ENCODE data around the gene COL5A2. TPM values are rescaled to one million over a fixed set of nuclear protein-coding genes. Genes with fewer than 3 reads are reported as not detected.

Gene COL5A2
- total RNA-seq, 2 donors from 2014 or later: 0.60 to 1.8 TPM

GRCh38 chr2:189024901-189025618, 154.5 kb downstream of the COL5A2 start:
- ATAC-seq (replicated peaks in 1 of 2) (no peak), DNase-seq (no peak)
- H3K9me3 Mint-ChIP-seq: no peaks in the 10 kb centered on the region
- H3K4me3 Mint-ChIP-seq: no peak overlapping the region
- no peaks in the 10 kb centered on the region for H3K36me3 Mint-ChIP-seq (ENCODE audit: insufficient read depth in 2 of 2)
- H3K27ac Mint-ChIP-seq: no peak overlapping the region
- H3K4me1 Mint-ChIP-seq (ENCODE audit: low read depth): no peaks in the 10 kb centered on the region
- H3K27me3 Mint-ChIP-seq (ENCODE audit: low read depth): peaks cover 9% of the 10 kb centered on the region

DNA sequence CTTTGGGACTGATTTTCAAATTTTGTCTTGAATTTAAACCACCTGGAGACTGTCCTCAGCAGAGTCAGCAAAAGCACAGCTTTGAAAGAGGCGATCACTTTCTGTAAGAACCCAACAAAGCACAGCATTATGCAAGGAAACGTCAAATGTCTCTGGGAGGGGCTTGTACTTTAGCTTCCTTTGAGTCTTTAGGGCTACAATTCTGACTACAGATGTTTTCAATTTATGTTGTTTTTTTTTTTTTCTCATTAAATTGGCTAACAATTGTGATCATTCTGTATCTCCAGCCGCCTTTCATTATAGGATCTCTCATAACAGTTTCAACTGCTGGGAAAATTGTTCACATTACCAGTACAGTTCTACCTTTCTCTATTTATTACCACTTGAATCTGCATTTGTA, 157.1 kb downstream of the COL5A2 start:
- Mint-ChIP-seq H3K36me3 (ENCODE audit: insufficient read depth in 2 of 2) (no peaks in the 10 kb centered on the region), H3K27me3 (ENCODE audit: low read depth) (peaks cover 15% of the 10 kb centered on the region), H3K4me3 (no peak overlapping the region), H3K27ac (no peak overlapping the region), H3K9me3 (no peaks in the 10 kb centered on the region), H3K4me1 (ENCODE audit: low read depth) (no peaks in the 10 kb centered on the region)
- ATAC-seq (replicated peaks in 1 of 2) (no peak), DNase-seq (no peak)

- H3K27me3 Mint-ChIP-seq (ENCODE audit: low read depth): peaks cover 19% of the 10 kb centered on the region
- H3K36me3 Mint-ChIP-seq (ENCODE audit: insufficient read depth in 2 of 2): no peaks in the 10 kb centered on the region
- no peaks in the 10 kb centered on the region for H3K4me1 Mint-ChIP-seq (ENCODE audit: low read depth)
- H3K4me3 Mint-ChIP-seq: no peak overlapping the region
- no peak for ATAC-seq (replicated peaks in 1 of 2)
- no peak overlapping the region for H3K27ac Mint-ChIP-seq
- DNase-seq: no peak
- no peaks in the 10 kb centered on the region for H3K9me3 Mint-ChIP-seq
Measured at GRCh38 chr2:189022053-189022481, 157.5 kb downstream of the COL5A2 start.

DNA sequence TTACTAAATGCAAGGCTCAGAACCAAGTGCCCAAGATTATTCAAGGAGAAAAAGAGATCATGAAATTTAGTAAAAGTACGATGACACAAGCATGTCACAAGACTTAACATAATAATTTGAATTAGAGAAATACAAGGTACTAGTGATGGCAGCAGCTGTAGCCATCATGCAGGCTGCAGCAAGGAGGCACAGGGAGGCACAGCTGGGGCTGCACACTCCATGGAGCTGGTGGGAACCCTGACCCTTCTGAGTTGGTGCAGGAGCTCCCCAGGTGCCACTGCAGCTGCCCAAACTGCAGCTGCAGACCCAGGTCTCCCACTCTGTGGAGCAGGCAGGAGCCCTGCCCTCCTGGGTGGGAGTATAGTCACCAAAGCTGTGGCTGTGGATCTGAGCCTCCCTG, 159.4 kb downstream of the COL5A2 start:
- DNase-seq (no peak), ATAC-seq (replicated peaks in 1 of 2) (no peak)
- Mint-ChIP-seq H3K27ac (no peak overlapping the region), H3K9me3 (no peaks in the 10 kb centered on the region), H3K4me1 (ENCODE audit: low read depth) (no peaks in the 10 kb centered on the region), H3K36me3 (ENCODE audit: insufficient read depth in 2 of 2) (no peaks in the 10 kb centered on the region), H3K4me3 (no peak overlapping the region), H3K27me3 (ENCODE audit: low read depth) (peaks cover 22% of the 10 kb centered on the region)

DNA sequence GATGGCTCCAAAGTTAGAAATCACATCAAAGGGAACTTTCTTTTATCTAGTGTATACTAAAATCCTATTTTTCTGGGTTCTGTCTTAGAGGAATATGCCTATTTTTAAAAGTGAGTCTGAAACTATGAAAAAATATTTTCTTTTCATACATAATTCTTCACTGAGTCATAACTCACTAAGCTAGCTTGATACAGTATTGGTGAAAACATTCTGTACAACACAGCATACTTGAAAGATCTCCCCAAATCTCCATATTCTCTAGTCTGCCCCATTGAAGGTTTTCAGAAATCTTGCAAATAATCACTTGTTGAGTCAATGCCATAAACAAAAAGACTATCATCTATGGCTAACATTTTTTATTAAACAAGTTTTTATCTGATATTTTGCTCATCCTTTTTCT, 160.9 kb downstream of the COL5A2 start:
- Mint-ChIP-seq H3K27ac (no peak overlapping the region), H3K36me3 (ENCODE audit: insufficient read depth in 2 of 2) (no peaks in the 10 kb centered on the region), H3K4me1 (ENCODE audit: low read depth) (no peaks in the 10 kb centered on the region), H3K4me3 (no peak overlapping the region), H3K27me3 (ENCODE audit: low read depth) (peaks cover 18% of the 10 kb centered on the region), H3K9me3 (no peaks in the 10 kb centered on the region)
- ATAC-seq (replicated peaks in 1 of 2) (no peak), DNase-seq (no peak)

GRCh38 chr2:189016311-189016861, 163.2 kb downstream of the COL5A2 start:
- Mint-ChIP-seq H3K27ac (no peak overlapping the region), H3K4me3 (no peak overlapping the region), H3K4me1 (ENCODE audit: low read depth) (no peaks in the 10 kb centered on the region), H3K36me3 (ENCODE audit: insufficient read depth in 2 of 2) (no peaks in the 10 kb centered on the region), H3K9me3 (no peaks in the 10 kb centered on the region), H3K27me3 (ENCODE audit: low read depth) (peaks cover 18% of the 10 kb centered on the region)
- ATAC-seq (replicated peaks in 1 of 2) (no peak), DNase-seq (no peak)

GRCh38 chr2:189015359-189015758, 164.2 kb downstream of the COL5A2 start:
- Mint-ChIP-seq H3K9me3 (no peaks in the 10 kb centered on the region), H3K27me3 (ENCODE audit: low read depth) (peaks cover 18% of the 10 kb centered on the region), H3K4me3 (no peak overlapping the region), H3K4me1 (ENCODE audit: low read depth) (no peaks in the 10 kb centered on the region), H3K36me3 (ENCODE audit: insufficient read depth in 2 of 2) (no peaks in the 10 kb centered on the region), H3K27ac (no peak overlapping the region)
- DNase-seq (no peak), ATAC-seq (replicated peaks in 1 of 2) (no peak)

DNA sequence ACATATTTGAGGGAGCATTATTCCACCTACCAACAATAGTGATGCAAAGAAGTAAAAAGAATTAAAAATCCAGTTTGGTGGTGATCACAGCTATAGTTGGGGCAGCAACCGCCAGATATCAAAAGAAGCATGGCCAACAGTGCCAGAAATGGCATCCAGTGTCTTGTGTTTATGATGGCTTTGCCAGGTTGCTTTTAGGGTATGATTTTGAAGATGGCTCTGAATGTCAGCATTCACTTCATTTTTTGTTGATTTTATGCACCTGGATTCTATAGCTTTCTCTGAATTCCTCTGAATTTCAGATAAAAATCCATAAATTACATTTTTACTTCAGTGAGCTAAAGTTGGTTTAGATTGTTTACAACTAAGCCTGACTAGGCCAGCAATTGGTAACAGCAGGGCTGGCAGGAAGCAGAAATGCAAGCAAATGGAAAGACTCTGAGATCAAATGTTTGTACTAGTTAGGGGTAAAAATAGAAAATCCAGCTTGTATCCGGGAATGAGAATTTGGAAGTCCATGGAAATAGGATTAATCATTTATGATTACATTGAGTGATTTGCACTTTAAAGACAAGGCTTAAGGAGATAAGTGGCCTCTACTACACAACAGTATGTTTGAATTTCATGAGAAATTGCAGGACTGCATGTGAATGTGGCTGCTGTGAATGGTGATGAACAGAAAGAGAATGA, 165.0 kb downstream of the COL5A2 start:
- DNase-seq (no peak), ATAC-seq (replicated peaks in 1 of 2) (no peak)
- Mint-ChIP-seq H3K27ac (no peak overlapping the region), H3K4me3 (no peak overlapping the region), H3K4me1 (ENCODE audit: low read depth) (no peaks in the 10 kb centered on the region), H3K27me3 (ENCODE audit: low read depth) (peaks cover 18% of the 10 kb centered on the region), H3K9me3 (no peaks in the 10 kb centered on the region), H3K36me3 (ENCODE audit: insufficient read depth in 2 of 2) (no peaks in the 10 kb centered on the region)

DNA sequence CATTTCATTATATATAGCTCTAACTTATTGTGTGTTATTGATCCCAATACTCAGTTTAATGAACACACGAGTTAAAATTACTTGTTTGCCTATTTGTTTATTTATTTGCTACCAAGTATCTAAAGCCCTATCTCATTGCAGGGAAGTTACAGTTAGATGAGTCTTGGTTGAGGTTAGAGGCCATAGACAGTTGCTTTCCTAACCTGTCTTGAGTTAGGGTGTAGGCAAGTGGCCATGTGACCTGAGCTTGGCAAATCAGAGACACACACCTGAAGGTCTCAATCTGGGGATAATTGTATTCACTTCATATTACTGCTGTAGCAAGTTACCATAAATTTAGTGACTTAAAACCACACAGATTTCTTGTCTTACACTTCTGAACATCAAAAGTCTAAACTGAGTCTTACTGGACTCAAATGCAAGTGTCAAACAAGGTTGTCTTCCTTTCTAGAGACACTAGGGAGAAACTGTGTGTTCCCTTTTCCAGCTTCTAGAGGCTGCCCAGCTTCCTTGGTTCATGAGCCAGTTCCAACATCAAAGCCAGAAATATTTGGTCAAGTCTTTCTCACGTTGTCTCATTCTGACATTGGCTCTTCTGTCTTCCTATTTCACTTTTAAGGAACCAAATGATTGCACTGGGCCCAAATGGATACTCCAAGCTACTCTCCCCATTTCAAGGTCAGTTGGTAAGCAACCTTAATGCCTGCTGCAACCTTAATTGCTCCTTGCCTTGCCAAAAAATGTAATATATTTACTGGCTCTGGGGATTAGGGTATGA, 165.7 kb downstream of the COL5A2 start:
- Mint-ChIP-seq H3K27me3 (ENCODE audit: low read depth) (peaks cover 18% of the 10 kb centered on the region), H3K4me3 (no peak overlapping the region), H3K4me1 (ENCODE audit: low read depth) (no peaks in the 10 kb centered on the region), H3K27ac (no peak overlapping the region), H3K9me3 (no peaks in the 10 kb centered on the region), H3K36me3 (ENCODE audit: insufficient read depth in 2 of 2) (no peaks in the 10 kb centered on the region)
- ATAC-seq (replicated peaks in 1 of 2) (no peak), DNase-seq (no peak)

GRCh38 chr2:189013031-189013430, 166.5 kb downstream of the COL5A2 start:
- no peak for DNase-seq
- Mint-ChIP-seq H3K9me3 (no peaks in the 10 kb centered on the region), H3K36me3 (ENCODE audit: insufficient read depth in 2 of 2) (no peaks in the 10 kb centered on the region), H3K4me3 (no peak overlapping the region), H3K27me3 (ENCODE audit: low read depth) (peaks cover 17% of the 10 kb centered on the region), H3K27ac (no peak overlapping the region), H3K4me1 (ENCODE audit: low read depth) (no peaks in the 10 kb centered on the region)
- ATAC-seq (replicated peaks in 1 of 2): no peak

DNA sequence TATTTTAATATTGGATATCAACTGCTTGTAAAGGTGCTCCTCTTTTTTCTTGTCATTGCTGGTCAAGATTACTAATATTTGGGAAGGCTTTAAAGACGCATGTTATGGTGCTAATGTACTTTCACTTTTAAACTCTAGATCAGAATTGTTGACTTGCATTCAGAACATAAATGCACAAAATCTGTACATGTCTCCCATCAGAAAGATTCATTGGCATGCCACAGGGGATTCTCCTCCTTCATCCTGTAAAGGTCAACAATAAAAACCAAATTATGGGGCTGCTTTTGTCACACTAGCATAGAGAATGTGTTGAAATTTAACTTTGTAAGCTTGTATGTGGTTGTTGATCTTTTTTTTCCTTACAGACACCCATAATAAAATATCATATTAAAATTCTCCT, 167.2 kb downstream of the COL5A2 start:
- Mint-ChIP-seq H3K9me3 (no peaks in the 10 kb centered on the region), H3K27me3 (ENCODE audit: low read depth) (peaks cover 11% of the 10 kb centered on the region), H3K4me1 (ENCODE audit: low read depth) (no peaks in the 10 kb centered on the region)

DNA sequence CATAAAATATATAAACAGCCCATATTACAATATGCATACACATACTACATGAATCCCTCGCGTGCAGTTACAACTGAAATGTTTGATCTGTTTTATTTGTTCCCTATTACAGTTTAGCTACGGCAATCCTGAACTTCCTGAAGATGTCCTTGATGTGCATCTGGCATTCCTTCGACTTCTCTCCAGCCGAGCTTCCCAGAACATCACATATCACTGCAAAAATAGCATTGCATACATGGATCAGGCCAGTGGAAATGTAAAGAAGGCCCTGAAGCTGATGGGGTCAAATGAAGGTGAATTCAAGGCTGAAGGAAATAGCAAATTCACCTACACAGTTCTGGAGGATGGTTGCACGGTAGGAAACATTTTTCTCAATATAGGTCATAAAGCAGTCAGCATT, 169.0 kb downstream of the COL5A2 start:
- DNase-seq: no peak
- H3K36me3 Mint-ChIP-seq (ENCODE audit: insufficient read depth in 2 of 2): no peaks in the 10 kb centered on the region
- H3K4me1 Mint-ChIP-seq (ENCODE audit: low read depth): no peaks in the 10 kb centered on the region
- no peaks in the 10 kb centered on the region for H3K9me3 Mint-ChIP-seq
- no peak overlapping the region for H3K27ac Mint-ChIP-seq
- peaks cover 5% of the 10 kb centered on the region for H3K27me3 Mint-ChIP-seq (ENCODE audit: low read depth)
- no peak for ATAC-seq (replicated peaks in 1 of 2)
- H3K4me3 Mint-ChIP-seq: no peak overlapping the region

More for the DNA sequence above, 167.2 kb downstream of the COL5A2 start:
- Mint-ChIP-seq H3K27ac (no peak overlapping the region), H3K36me3 (ENCODE audit: insufficient read depth in 2 of 2) (no peaks in the 10 kb centered on the region), H3K4me3 (no peak overlapping the region)
- DNase-seq: no peak
- ATAC-seq (replicated peaks in 1 of 2): no peak
